Upper lobe of left lung (tissue), 6 donors: ENCODE measurements around the gene AGBL1. TPM values are rescaled to one million over a fixed set of nuclear protein-coding genes. Genes with fewer than 3 reads are reported as not detected.

Experiments
- ATAC-seq, 2 donors: fragments of 200-7000 bp; cut with Tn5 transposase; one replicate each; pipeline ENCODE4 v1.9.1; 2022; ENCODE audit warnings: mild to moderate bottlenecking in 2 of 2, moderate library complexity in 2 of 2; ENCODE audit not compliant: low FRiP score in 2 of 2
- DNase-seq, 2 donors: peaks; one replicate each; pipeline ENCODE4 v3.0.0-alpha.2; 2019 to 2020
- H3K27ac ChIP-seq, 4 donors: fragments of 200-600 bp; sonication (generic); one replicate each; pipeline ENCODE4 v1.5.1; 2016 to 2019
- H3K27me3 ChIP-seq, 4 donors: fragments of 200-600 bp; sonication (generic); one replicate each; pipeline ENCODE4 v1.5.1; 2017 to 2019
- H3K36me3 ChIP-seq, 4 donors: fragments of 200-600 bp; sonication (generic); one replicate each; pipeline ENCODE4 v1.5.1; 2016 to 2019
- H3K4me1 ChIP-seq, 4 donors: fragments of 200-600 bp; sonication (generic); one replicate each; pipeline ENCODE4 v1.5.1; 2018 to 2019
- H3K4me3 ChIP-seq, 4 donors: fragments of 200-600 bp; sonication (generic); one replicate each; pipeline ENCODE4 v1.5.1; 2017 to 2019; ENCODE audit warnings: mild to moderate bottlenecking in 2 of 4, moderate library complexity in 1 of 4
- H3K9me3 ChIP-seq, 4 donors: fragments of 200-600 bp; sonication (generic); one replicate each; pipeline ENCODE4 v1.5.1; 2018 to 2019
- CTCF ChIP-seq, 6 experiments: fragments of 450-650 bp in 4 of 6; fragments of 200-600 bp in 2 of 6; sonication (generic) in 2 of 6; IDR thresholded peaks; one replicate each; pipeline ENCODE4 v1.5.1; 2016 to 2019; ENCODE audit warnings: antibody characterized with exemption in 6 of 6
- EP300 ChIP-seq, 4 donors: sonication (generic); formaldehyde crosslinking; IDR thresholded peaks; one replicate each; pipeline ENCODE4 v1.5.1; 2017; ENCODE audit warnings: antibody characterized with exemption in 4 of 4, control low read depth in 2 of 4
- POLR2A ChIP-seq, 4 donors: fragments of 450-650 bp; IDR thresholded peaks; one replicate each; pipeline ENCODE4 v1.5.1; 2016 to 2017; ENCODE audit warnings: antibody characterized with exemption in 4 of 4, mild to moderate bottlenecking in 2 of 4
- POLR2AphosphoS5 ChIP-seq, 2 donors: sonication (generic); formaldehyde crosslinking; IDR thresholded peaks; one replicate each; pipeline ENCODE4 v1.5.1; 2017; ENCODE audit warnings: antibody characterized with exemption in 2 of 2
- WGBS, 2 donors: methylation state at CpG; one replicate each; pipeline ENCODE4 v1.1.5; 2017 to 2018; 5-methylcytosine and 5-hydroxymethylcytosine counted together
- total RNA-seq, 6 donors: library from RNA; depleted of rRNA in 4 of 6; stranded (reverse); fragments of >200 nt in 4 of 6; gene quantifications; one replicate each; pipeline versions ENCODE4 v1.1.0 to v1.2.1, GENCODE V29; 2016 to 2021
- donor health status: DM: no; HTN: no; CAD: no; lungs with moderate emphysema.
- donor health status: DM: no; HTN: yes; CAD: no; lungs with severe emphysema.

AGBL1 gene
- total RNA-seq, 6 donors from 2014 or later = 3.1 to 23.0 (median 14.5) TPM

GRCh38 chr15:86744198-86744780 lies 664.6 kb downstream of the AGBL1 start:
- Histone ChIP-seq H3K27me3 (no peaks in the 10 kb centered on the region), H3K27ac (no peak overlapping the region), H3K36me3 (no peaks in the 10 kb centered on the region), H3K4me1 (no peaks in the 10 kb centered on the region), H3K4me3 (no peak overlapping the region), H3K9me3 (no peaks in the 10 kb centered on the region)
- peak in 1 of 2 donors; percentile 11 for ATAC-seq
- DNase-seq = no peak
- WGBS, 2 donors = 61 to 67% methylated on average over 7 of the region's 7 CpGs
- TF ChIP-seq EP300 (IDR thresholded peaks at IDR 0.05) (no peak), CTCF (IDR thresholded peaks at IDR 0.05) (no peak), POLR2AphosphoS5 (IDR thresholded peaks at IDR 0.05) (no peak), POLR2A (IDR thresholded peaks at IDR 0.05) (no peak)

- H3K27me3 ChIP-seq = no peaks in the 10 kb centered on the region
- DNase-seq (no peak), ATAC-seq (no peak)
- H3K9me3 ChIP-seq = no peaks in the 10 kb centered on the region
- 64 to 72% methylated on average over 1 of the region's 1 CpG for WGBS, 2 donors
- H3K27ac ChIP-seq = no peak overlapping the region
- no peaks in the 10 kb centered on the region for H3K4me1 ChIP-seq
- H3K36me3 ChIP-seq = no peaks in the 10 kb centered on the region
- no peak overlapping the region for H3K4me3 ChIP-seq
- TF ChIP-seq EP300 (IDR thresholded peaks at IDR 0.05) (no peak), CTCF (IDR thresholded peaks at IDR 0.05) (no peak), POLR2AphosphoS5 (IDR thresholded peaks at IDR 0.05) (no peak), POLR2A (IDR thresholded peaks at IDR 0.05) (no peak)
Observed at GRCh38 chr15:86751116-86751515, 671.4 kb downstream of the AGBL1 start.

- H3K27me3 ChIP-seq = no peaks in the 10 kb centered on the region
- no peaks in the 10 kb centered on the region for H3K9me3 ChIP-seq
- H3K36me3 ChIP-seq = no peaks in the 10 kb centered on the region
- DNase-seq (no peak), ATAC-seq (no peak)
- H3K4me1 ChIP-seq = no peaks in the 10 kb centered on the region
- H3K4me3 ChIP-seq = no peak overlapping the region
- 74 to 75% methylated on average over 3 of the region's 3 CpGs for WGBS, 2 donors
- H3K27ac ChIP-seq = no peak overlapping the region
- TF ChIP-seq CTCF (IDR thresholded peaks at IDR 0.05) (no peak), POLR2AphosphoS5 (IDR thresholded peaks at IDR 0.05) (no peak), EP300 (IDR thresholded peaks at IDR 0.05) (no peak), POLR2A (IDR thresholded peaks at IDR 0.05) (no peak)
Observed at GRCh38 chr15:86754846-86755245, 675.2 kb downstream of the AGBL1 start.

GRCh38 chr15:86756688-86757087 lies 677.0 kb downstream of the AGBL1 start:
- H3K4me3 ChIP-seq = no peak overlapping the region
- no peaks in the 10 kb centered on the region for H3K36me3 ChIP-seq
- TF ChIP-seq CTCF (IDR thresholded peaks at IDR 0.05) = no peak
- no peak for TF ChIP-seq POLR2A (IDR thresholded peaks at IDR 0.05)
- no peak for TF ChIP-seq POLR2AphosphoS5 (IDR thresholded peaks at IDR 0.05)
- TF ChIP-seq EP300 (IDR thresholded peaks at IDR 0.05) = no peak
- H3K4me1 ChIP-seq = no peaks in the 10 kb centered on the region
- no peak overlapping the region for H3K27ac ChIP-seq
- WGBS, 2 donors = 91 to 94% methylated on average over 3 of the region's 3 CpGs
- DNase-seq = no peak
- H3K9me3 ChIP-seq = no peaks in the 10 kb centered on the region
- H3K27me3 ChIP-seq = no peaks in the 10 kb centered on the region
- no peak for ATAC-seq
